Measurements from ENCODE around the gene PIK3C2G.

Gene PIK3C2G

DNA sequence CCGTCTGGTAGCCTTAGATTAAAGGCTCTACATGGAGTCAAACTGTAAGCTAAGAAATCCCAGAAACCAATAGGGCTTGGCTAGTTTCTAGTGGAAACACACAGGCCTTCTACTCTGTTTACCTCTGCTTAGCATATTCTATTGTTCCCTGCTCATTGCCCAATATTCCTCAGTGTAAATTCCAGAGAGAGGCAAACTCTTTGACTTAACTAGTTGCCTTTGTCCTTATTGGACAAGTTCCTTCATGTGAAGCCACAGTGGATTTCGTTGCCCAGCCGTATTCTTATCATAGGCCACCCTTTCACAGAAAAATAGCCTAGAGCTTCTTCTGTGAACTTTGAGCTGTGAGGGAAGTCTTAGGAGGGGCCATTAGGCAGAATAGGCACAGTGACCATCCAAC lies 290.4 kb downstream of the PIK3C2G start:
- TF ChIP-seq FOXK2 (IDR thresholded peaks at IDR 0.05), result no peak
- no peak for TF ChIP-seq ZNF384 (IDR thresholded peaks at IDR 0.05)
- no peak for TF ChIP-seq HDGF (IDR thresholded peaks at IDR 0.05; ENCODE audit: borderline replicate concordance)
- TF ChIP-seq BHLHE40 (IDR thresholded peaks at IDR 0.05; ENCODE audit: borderline replicate concordance), result no peak
- no peak for TF ChIP-seq ARNT (IDR thresholded peaks at IDR 0.05)
- no peak for TF ChIP-seq CTBP1 (IDR thresholded peaks at IDR 0.05; ENCODE audit: borderline replicate concordance)
- TF ChIP-seq TARDBP (IDR thresholded peaks at IDR 0.05), result no peak
- TF ChIP-seq L3MBTL2 (conservative IDR thresholded peaks at IDR 0.05), result no peak
- no peak for DNase-seq (ENCODE audit: extremely low spot score)
- POLR2A ChIA-PET, result no interaction called here
- CTCF ChIA-PET, result no interaction called here

DNA sequence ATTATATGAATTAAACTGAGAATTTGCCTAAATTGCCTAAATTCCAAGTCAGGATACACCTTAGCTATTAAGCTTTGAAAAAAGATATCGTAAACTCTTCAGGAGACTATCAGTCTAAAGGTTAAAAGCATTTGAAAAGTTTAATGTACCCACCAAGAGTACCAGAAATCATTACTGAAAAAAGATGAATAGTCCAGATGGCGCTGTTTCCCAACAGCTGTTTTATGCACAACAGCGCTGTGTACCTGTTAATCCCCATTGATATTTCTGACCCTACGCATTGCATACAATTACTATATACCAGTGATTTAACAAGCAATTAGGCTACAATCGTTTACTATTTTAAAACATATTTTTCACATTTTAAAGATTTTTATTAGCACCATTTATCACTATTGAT lies 291.5 kb downstream of the PIK3C2G start:
- CTCF ChIA-PET, result no interaction called here
- DNase-seq (ENCODE audit: extremely low spot score), result no peak
- TF ChIP-seq CTBP1 (IDR thresholded peaks at IDR 0.05; ENCODE audit: borderline replicate concordance), result no peak
- POLR2A ChIA-PET, result no interaction called here

DNA sequence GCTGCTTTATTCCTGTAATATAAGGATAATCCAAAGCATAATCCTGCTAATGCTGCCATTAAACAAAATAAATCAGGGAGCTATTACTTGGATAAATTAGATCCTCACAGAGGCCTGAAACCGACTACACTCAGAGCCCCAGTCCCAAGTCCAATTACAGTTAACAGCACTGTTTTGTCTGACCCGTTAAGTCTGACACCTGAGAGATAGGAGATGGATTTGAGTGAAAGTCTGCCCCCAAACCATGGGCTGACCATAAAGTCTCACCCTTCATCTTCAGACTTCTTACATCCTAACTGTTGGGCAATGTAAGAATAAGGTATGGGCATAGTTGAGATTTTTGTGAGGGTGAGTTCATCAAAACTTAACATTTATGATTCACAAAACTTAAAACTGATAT lies 294.8 kb downstream of the PIK3C2G start:
- TF ChIP-seq ZNF384 (IDR thresholded peaks at IDR 0.05), result no peak
- no peak for TF ChIP-seq FOXM1 (IDR thresholded peaks at IDR 0.05; ENCODE audit: borderline replicate concordance)
- TF ChIP-seq, protein P1, sequence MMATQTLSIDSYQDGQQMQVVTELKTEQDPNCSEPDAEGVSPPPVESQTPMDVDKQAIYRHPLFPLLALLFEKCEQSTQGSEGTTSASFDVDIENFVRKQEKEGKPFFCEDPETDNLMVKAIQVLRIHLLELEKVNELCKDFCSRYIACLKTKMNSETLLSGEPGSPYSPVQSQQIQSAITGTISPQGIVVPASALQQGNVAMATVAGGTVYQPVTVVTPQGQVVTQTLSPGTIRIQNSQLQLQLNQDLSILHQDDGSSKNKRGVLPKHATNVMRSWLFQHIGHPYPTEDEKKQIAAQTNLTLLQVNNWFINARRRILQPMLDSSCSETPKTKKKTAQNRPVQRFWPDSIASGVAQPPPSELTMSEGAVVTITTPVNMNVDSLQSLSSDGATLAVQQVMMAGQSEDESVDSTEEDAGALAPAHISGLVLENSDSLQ (IDR thresholded peaks at IDR 0.05), result no peak
- TF ChIP-seq FOXA1 (IDR thresholded peaks at IDR 0.05), result no peak
- no peak for TF ChIP-seq ARNT (IDR thresholded peaks at IDR 0.05)
- TF ChIP-seq CTBP1 (IDR thresholded peaks at IDR 0.05; ENCODE audit: borderline replicate concordance), result no peak
- no peak for TF ChIP-seq HDGF (IDR thresholded peaks at IDR 0.05; ENCODE audit: borderline replicate concordance)
- no peak for TF ChIP-seq TARDBP (IDR thresholded peaks at IDR 0.05)
- TF ChIP-seq FOXK2 (IDR thresholded peaks at IDR 0.05), result no peak
- no peak for DNase-seq (ENCODE audit: extremely low spot score)
- ChIA-PET CTCF (no interaction called here), POLR2A (no interaction called here)

DNA sequence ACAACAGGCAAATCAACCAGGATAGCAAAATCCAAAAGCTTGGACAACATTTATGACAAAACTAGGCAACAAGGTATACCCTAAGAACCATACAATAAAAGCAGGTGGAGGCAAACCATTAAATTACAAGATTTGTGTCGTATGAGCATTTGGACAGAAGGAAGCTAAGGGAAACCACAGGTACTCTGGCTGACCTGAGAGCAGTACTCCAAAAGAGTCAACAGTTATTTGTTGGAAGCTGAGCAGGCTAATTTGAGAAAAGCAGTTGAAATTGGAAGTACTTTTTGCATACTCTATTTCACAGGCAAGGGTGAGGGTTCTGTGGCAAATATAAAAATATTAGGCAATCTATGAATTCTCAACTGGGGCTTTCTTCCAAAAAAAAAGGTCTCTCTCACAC lies 297.9 kb downstream of the PIK3C2G start:
- DNase-seq (ENCODE audit: extremely low spot score), result no peak
- CTCF ChIA-PET, result no interaction called here
- POLR2A ChIA-PET, result no interaction called here
- TF ChIP-seq SP1 (IDR thresholded peaks at IDR 0.05) (no peak), ARNT (IDR thresholded peaks at IDR 0.05) (no peak)

DNA sequence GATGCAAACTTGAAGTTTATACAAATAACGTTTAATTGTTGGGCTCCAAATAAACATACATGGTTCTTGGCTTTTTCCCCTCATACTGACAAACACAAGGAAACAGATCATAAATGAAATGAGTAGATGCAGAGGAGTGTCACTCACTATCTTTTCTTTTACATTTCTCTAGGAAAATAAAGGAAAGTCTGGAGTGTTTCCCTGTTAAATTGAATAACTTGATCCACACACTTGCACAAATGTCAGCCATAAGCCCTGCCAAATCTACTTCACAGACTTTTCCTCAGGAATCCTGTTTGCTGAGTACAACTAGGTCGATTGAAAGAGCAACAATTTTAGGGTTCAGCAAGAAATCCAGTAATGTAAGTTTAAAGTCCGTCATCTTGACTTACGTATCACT lies 301.2 kb downstream of the PIK3C2G start:
- CTCF ChIA-PET, result no interaction called here
- no peak for TF ChIP-seq SP1 (IDR thresholded peaks at IDR 0.05)
- no peak for TF ChIP-seq BHLHE40 (IDR thresholded peaks at IDR 0.05; ENCODE audit: borderline replicate concordance)
- TF ChIP-seq, protein P1 (IDR thresholded peaks at IDR 0.05), result no peak
- no peak for TF ChIP-seq HDGF (IDR thresholded peaks at IDR 0.05; ENCODE audit: borderline replicate concordance)
- TF ChIP-seq CTBP1 (IDR thresholded peaks at IDR 0.05; ENCODE audit: borderline replicate concordance), result no peak
- TF ChIP-seq SUZ12 (IDR thresholded peaks at IDR 0.05), result no peak
- TF ChIP-seq TARDBP (IDR thresholded peaks at IDR 0.05), result no peak
- no peak for TF ChIP-seq NFRKB (IDR thresholded peaks at IDR 0.05)
- no peak for TF ChIP-seq ELF4 (IDR thresholded peaks at IDR 0.05)
- no peak for TF ChIP-seq L3MBTL2 (conservative IDR thresholded peaks at IDR 0.05)
- TF ChIP-seq ARNT (IDR thresholded peaks at IDR 0.05), result no peak
- DNase-seq (ENCODE audit: extremely low spot score), result no peak
- POLR2A ChIA-PET, result no interaction called here

DNA sequence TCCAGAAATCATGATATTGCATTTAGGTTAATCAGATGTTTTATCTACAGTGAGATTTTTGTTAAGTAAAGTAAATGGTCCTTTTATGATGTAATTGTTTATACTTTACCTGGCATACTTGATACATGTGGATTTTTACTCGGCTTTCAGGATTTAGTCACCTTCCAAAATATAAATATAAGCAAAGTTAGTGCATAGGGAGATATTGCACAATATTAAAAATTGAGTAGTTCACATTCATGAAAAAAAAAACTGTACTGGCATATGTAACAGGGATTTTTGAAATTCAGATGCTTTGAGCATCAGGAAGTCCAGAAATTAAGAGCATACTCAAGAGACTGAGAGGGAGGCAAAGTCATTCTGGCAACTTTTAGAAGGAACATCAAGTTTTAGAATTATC lies 303.0 kb downstream of the PIK3C2G start:
- no peak for DNase-seq (ENCODE audit: extremely low spot score)
- TF ChIP-seq LEF1 (IDR thresholded peaks at IDR 0.05; ENCODE audit: borderline replicate concordance) (no peak), ARNT (IDR thresholded peaks at IDR 0.05) (no peak), SUZ12 (IDR thresholded peaks at IDR 0.05) (no peak), BHLHE40 (IDR thresholded peaks at IDR 0.05; ENCODE audit: borderline replicate concordance) (no peak), CTBP1 (IDR thresholded peaks at IDR 0.05; ENCODE audit: borderline replicate concordance) (no peak), NFRKB (IDR thresholded peaks at IDR 0.05) (no peak), FOXA1 (IDR thresholded peaks at IDR 0.05) (no peak), ZNF384 (IDR thresholded peaks at IDR 0.05) (no peak)
- TF ChIP-seq, protein P1 (IDR thresholded peaks at IDR 0.05), result no peak
- CTCF ChIA-PET, result no interaction called here
- POLR2A ChIA-PET, result no interaction called here

DNA sequence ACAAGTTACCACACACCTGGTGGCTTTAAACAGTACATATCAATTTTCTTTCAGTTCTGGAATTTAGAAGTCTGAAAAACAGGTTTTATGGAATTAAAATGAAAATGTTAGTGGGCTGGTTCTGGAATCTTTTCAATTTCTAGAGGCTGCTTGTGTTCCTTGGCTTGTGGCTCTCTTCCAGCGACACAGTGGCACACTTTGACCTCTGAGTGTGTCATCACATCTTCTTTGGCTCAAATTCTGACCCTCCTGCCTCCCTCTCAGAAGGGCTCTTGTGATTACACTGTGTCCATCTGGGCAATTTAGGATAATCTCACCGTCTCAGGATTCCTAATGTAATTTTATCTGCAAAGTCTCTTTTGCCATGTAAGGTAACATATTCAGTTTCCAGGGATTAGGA lies 306.5 kb downstream of the PIK3C2G start:
- CTCF ChIA-PET, result no interaction called here
- no peak for DNase-seq (ENCODE audit: extremely low spot score)
- TF ChIP-seq FOXK2 (IDR thresholded peaks at IDR 0.05), result no peak
- TF ChIP-seq L3MBTL2 (conservative IDR thresholded peaks at IDR 0.05), result no peak
- no peak for TF ChIP-seq NFRKB (IDR thresholded peaks at IDR 0.05)
- no peak for TF ChIP-seq ARNT (IDR thresholded peaks at IDR 0.05)
- no peak for TF ChIP-seq SP1 (IDR thresholded peaks at IDR 0.05)
- no peak for TF ChIP-seq CTBP1 (IDR thresholded peaks at IDR 0.05; ENCODE audit: borderline replicate concordance)
- TF ChIP-seq FOXM1 (IDR thresholded peaks at IDR 0.05; ENCODE audit: borderline replicate concordance), result no peak
- TF ChIP-seq ELF4 (IDR thresholded peaks at IDR 0.05), result no peak
- TF ChIP-seq HDGF (IDR thresholded peaks at IDR 0.05; ENCODE audit: borderline replicate concordance), result no peak
- no peak for TF ChIP-seq LEF1 (IDR thresholded peaks at IDR 0.05; ENCODE audit: borderline replicate concordance)
- TF ChIP-seq TARDBP (IDR thresholded peaks at IDR 0.05), result no peak
- TF ChIP-seq, protein P1 (IDR thresholded peaks at IDR 0.05), result no peak
- no peak for TF ChIP-seq BHLHE40 (IDR thresholded peaks at IDR 0.05; ENCODE audit: borderline replicate concordance)
- no peak for TF ChIP-seq SUZ12 (IDR thresholded peaks at IDR 0.05)
- POLR2A ChIA-PET, result no interaction called here

Data from HEK293T (cell line).